Measurements from ENCODE around the gene SSC4D.
"Not testable (repeated sequence)": the region's sequence is repeated elsewhere in the genome, so short reads cannot be mapped to it uniquely, and the experiment has no call there.

Gene SSC4D

DNA sequence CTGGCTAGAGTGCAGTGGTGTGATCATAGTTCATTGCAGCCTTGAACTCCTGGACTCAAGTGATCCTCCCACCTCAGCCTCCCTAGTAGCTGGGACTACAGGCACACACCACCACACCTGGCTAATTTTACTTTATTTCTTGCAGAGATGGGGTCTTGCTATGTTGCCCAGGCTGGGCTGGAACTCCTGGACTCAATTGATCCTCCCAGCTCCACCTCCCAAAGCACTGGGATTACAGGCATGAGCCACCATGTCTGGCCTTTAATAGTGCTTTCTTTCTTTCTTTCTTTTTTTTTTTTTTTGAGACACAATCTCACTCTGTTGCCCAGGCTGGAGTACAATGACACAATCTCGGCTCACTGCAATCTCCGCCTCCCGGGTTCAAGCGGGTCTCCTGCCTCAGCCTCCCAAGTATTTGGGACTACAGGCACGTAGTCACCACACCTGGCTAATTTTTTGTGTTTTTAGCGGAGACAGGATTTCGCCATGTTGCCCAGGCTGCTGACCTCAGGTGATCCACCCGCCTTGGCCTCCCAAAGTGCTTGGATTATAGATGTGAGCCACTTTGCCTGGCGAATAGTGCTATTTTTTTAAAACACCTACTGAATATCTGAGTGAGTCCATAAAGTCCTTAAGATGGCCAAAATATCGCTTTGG lies 8.3 kb upstream of the SSC4D start:
- not testable (repeated sequence) for DNase-seq

- DNase-seq, result no peak
Observed at GRCh38 chr7:76412249-76412648, 2.8 kb upstream of the SSC4D start.

GRCh38 chr7:76411626-76412025 lies 2.1 kb upstream of the SSC4D start:
- no peak for DNase-seq

DNA sequence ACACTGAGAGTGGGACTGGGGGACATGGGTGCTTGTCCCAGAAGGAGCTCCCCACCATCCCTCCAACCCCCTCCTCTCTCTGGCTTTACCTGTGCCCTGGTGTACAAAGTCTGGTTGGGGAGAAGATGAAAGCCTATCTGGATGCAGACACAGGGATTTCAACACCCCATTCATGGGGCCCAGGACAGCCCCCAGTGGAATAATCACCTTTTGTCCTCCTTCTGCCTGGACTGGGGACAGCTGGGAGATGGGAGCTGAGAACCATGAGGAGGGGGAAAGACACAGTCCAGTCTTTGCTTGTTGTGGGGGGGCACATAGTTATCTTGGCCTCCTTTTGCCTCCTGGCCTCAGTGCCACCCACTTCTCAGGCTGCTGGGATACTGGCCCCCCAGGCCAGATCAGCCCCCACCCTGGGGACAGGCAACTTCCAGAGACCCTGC lies 1.4 kb downstream of the SSC4D start:
- DNase-seq, result no peak

GRCh38 chr7:76407718-76408117 lies 1.8 kb downstream of the SSC4D start:
- DNase-seq, result no peak

DNA sequence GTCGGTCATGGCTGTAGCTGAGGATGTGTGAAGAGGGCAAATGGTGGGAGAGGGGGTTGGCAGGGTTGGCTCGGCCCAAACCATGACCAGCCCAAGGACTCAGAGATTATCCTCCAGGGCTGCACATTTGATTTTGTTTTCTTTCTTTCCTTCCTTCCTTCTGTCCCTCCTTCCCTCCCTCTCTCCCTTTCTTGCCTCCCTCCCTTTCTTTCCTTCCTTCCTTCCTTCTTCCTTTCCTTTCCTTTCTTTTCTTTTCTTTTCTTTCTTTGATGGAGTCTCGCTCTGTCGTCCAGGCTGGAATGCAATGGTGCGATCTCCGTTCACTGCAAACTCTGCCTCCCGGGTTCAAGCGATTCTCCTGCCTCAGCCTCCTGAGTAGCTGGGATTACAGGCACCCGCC lies 3.8 kb downstream of the SSC4D start:
- DNase-seq, result no peak

GRCh38 chr7:76403780-76404494 lies 5.6 kb downstream of the SSC4D start:
- DNase-seq, result no peak

- DNase-seq, result not testable (repeated sequence)
Observed at GRCh38 chr7:76403097-76403496, 6.4 kb downstream of the SSC4D start.

DNA sequence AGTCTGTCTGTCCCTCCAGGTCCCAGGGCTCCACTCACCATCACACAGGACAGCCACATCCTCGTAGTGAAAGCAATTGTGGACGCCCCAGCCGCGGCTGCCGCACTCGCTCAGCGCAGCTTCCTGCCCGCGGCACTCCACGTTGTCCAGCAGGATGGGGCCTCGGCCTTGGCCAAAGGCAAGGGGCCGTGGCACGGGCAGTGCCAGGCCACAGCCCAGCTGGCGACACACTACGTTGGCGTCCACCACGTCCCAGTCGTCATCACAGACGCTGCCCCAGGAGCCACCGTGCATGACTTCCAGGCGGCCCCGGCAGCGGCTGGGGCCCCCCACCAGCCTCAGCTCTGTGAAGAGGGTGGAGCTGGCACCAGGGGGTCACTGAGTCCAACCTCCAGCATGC lies 9.2 kb downstream of the SSC4D start:
- no peak for DNase-seq

GRCh38 chr7:76397409-76398183 lies 11.9 kb downstream of the SSC4D start:
- DNase-seq, result peak; percentile 93

GRCh38 chr7:76396864-76397263 lies 12.6 kb downstream of the SSC4D start:
- DNase-seq, result no peak

DNA sequence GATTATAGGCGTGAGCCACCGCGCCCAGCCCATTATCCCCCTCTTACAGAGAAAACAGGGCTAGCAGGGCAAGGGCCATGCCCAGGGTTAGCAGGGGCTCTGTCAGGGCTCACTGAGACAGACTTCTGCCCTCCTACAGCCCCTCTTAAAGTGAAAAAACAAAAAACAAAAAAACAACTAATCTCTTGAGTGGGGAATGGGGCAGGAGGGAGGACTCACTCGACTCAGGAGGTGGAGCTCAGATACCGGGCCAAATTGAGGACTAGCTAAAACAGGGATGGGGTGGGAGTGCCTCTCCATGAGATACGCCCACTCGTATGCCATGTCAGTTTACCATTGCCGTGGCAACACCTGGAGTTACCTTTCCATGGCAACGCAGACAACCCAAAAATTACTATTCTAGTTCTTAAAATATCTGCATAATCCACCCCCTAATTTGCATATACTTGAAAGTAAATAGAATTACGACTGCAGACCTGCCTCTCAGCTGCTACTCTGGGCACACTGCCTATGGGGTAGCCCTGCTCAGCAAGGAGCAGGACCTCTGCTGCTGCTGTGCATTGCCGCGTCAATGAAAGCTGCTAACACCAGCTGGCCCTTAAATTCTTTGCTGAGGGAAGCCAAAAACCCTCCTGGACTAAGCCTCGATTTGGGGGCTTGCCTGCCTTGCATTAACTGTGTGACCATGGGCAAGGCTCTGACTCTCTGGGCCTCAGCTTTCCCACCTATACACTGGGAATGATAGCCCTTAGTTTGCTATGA lies 13.4 kb downstream of the SSC4D start:
- DNase-seq, result no peak

DNA sequence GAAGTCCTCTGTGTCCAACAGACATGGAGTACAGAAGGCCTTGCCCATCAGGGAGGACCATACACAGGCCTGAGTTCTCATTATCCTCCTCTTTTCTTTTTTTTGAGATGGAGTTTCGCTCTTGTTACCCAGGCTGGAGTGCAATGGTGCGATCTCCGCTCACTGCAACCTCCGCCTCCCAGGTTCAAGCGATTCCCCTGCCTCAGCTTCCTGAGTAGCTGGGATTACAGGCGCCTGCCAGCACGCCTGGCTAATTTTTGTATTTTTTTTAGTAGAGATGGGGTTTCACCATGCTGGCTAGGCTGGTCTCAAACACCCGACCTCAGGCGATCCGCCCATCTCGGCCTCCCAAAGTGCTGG lies 13.9 kb downstream of the SSC4D start:
- DNase-seq, result not testable (repeated sequence)

GRCh38 chr7:76394957-76395356 lies 14.5 kb downstream of the SSC4D start:
- DNase-seq, result no peak

DNA sequence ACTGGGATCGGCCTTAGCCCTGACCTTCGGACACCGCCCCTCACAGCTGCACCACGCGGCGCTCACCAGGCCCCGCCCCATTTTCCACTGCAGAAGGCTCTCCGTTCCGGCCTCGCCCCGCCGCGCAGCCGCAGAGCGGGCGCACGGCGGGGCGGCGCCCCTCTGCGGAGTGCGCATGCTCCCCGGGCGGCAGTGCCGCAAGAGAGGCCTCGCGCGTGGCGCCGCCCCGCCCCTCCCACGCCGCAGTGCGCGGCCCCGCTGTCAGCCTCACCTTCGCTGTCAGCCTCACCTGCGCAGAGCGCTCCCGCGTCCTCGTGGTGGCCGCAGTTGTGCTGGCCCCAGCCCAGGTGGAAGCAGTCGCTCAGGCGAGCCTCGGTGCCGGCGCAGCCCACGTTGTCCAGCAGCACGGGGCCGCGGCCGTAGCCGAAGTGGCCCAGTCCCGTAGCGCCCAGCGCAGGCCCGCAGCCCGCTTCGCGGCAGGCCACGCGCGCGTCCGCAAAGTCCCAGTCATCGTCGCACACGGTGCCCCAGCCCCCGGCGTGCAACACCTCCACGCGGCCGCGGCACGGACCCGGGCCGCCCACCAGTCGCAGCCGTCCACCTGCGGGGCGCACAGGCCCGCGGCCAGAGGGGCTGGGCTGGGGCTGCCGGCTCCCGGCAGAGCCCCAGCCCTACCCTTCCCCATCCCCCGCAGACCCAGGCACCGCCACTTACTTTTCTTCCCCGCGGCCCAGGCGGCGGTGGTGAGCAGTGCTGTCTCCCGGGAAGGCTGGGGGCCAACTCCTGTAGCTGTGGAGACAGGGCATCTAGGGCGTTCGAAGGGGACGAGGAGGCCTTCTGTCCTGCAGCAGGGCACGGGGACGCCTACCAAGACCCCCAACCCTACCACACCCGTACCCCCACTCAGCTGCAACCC lies 16.1 kb downstream of the SSC4D start:
- DNase-seq, result peak; percentile 94

DNA sequence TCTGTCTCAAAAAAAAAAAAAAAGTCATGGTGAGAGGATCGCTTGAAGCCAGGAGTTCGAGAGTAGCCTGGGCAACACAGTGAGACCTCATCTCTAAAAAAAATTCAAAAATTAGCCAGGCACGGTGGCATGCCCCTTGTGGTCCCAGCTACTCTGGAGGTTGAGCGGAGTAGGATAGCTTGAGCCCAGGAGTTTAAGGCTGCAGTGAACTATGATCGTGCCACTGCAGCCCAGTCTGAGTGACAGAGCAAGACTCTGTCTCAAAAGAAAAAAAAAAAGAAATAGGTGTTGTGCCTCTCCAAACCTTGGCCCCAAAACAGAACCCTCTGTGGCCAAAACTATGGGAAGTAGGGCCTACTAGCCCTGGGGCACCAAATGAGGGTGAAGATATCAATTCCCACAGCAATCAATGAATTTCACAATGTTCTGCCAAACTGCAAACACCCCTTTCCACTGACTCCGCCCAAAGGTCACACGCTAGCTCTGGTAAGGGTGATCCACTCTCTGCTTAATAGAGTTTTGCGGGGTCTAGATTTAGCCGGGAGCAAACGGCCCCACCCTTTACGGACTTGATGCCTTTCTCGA lies 16.9 kb downstream of the SSC4D start:
- no peak for DNase-seq

GRCh38 chr7:76390092-76390491 lies 19.4 kb downstream of the SSC4D start:
- DNase-seq, result no peak

DNA sequence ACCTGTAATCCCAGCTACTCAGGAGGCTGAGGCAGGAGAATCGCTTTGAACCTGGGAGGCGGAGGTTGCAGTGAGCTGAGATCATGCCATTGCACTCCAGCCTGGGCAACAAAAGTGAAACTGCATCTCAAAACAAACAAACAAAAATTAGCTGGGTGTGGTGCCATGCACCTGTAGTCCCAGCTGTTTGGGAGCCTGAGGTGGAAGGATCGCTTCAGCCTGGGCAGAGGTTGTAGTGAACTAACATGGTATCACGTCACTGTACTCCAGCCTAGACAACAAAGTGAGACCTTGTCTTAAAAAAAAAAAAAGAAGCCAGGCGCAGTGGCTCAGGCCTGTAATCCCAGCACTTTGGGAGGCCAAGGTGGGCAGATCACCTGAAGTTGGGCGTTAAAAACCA lies 21.7 kb downstream of the SSC4D start:
- not testable (repeated sequence) for DNase-seq

DNA sequence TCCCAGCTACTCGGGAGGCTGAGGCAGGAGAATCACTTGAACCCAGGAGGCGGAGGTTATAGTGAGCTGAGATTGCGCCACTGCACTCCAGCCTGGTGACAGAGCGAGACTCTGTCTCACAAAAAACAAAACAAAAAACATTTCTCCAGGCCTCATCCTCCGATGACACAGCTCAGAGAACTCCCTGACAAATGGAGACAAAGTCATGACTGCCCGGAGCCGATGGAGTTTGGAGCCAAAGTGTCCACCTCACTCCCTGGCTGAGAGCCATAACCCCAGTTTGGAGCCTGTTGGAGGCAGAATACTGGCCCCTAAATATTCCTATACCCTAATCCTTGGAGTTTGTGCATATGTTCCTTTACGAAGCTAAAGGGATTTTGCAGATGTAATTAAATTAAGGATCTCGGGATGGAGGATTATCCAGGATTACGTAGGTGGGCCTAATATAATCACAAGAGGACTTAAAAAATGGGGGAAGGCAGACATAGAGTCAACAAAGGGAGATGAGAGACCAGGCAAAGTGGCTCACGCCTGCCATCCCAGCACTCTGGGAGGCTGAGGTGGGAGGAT lies 22.7 kb downstream of the SSC4D start:
- no peak for DNase-seq

DNA sequence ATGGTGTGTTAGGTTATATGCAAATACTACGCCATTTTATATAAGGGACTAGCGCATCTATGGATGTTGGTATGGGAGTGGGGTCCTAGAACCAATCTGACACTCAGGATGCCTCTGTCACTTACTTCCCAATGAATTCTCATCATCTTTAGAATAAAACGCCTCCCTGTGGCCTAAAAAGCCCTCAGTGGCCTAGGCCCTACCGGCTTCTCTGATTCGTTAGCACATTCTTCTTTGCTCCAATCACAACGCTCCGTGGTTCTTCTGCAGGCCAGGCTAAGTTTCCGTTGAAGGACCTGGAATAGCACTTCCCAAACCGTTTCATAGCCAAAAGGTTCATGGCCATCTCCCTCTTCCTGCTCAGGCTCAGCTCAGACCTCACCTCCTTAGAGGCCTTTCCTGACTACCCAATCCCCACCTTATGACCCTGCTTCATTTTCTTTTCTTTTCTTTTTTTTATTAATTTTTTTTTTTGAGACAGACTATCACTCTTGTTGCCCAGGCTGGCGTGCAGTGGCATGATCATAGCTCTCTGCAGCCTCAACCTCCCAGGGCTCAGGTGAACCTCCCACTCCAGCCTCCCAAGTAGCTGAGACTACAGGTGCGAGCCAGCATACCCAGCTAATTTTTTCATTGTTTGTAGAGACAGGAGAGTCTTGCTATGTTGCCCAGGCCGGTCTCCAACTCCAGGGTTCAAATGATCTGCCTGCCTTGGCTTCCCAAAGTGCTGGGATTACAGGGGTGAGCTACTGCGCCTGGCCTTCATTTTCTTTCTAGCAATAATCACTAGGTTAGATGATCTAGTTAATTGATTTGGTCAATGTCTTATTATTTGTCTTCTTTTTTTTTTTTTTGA lies 26.2 kb downstream of the SSC4D start:
- no peak for DNase-seq
